ENCODE data around the gene FARP1.
A peak's percentile ranks its signal among the peaks of the same experiment; 100 is the strongest.

Gene FARP1

DNA sequence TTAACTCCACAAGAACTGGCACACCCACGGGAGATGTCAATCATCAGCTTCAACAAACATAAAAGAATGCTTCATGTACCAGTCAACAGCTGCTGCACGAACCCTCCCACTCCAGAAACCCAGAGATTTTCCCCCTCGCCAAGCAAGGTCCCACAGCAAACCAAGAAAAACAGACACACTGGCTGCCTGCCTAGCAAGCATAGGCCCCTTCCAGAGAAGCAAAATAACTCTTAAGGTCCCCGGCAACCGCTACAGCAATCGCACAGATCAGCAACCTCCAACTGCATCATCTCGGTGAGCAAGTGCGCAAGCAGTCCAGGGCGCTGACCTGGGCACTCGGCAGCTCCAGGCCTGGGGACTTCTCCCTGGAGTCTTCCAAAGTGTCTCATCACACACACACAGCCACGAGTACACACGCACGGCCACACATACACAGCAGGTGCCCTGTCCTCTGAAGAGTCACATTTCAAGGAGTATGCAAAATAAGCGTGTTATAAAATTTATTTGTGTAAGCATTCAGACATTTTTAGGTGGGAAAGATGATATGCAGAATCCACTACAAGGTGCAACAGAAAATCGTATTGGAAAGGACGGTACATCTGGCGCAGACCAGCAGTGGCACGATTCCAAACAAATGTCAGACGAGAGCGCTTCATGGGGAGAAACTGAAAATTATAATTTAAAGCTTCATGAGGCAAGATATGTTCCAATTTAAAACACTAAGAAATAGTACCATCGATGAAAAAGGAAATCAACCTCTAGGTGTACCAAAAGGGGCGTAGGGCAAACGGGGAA lies 309.0 kb downstream of the FARP1 start:
- DNase-seq: peak; percentile 73

DNA sequence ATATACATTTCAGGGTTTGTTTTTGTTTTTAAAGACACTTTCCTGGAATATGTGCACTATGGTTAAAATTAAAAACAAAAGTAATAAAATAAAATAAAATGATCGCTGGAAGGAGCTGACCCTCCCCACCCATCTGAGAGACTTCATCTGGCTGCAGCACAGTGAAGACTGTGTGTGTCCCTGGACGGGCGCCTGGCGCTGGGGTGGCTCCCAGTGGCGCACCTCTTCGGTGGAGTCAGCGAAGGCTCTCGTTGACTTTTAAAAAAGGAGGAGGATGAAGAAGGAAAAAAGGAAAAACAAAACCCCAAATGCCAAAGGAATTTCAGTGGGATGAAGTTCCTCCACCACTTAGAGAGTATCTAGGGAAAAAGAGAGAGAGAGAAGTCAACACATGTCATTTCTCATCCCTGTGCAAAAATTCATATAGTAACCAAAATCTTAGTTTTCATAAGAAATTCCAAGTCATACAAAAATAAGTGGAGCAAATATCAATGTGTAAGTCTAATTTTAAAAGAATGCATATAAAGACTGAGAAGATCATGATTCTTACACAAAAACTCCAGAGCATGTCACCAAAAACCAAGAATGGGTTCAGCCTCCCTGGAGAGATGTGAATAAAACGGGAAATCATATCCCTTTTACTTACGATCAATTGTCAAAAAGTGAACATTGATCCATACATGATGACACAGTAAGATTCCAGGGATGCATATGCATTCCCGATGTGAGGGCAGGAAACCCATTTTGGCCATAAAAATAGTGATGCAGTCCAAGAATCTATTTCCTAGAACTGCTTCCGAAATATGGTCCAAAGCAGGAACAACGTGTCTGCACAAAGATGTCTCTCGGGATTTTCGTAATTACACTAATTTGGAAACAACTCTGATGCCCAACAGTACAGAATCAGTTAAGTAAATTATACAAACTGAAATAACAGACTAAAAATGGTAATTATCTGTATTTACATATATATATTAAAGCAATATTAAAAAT lies 310.3 kb downstream of the FARP1 start:
- DNase-seq: peak; percentile 91

GRCh38 chr13:98454389-98454881 lies 311.5 kb downstream of the FARP1 start:
- DNase-seq: peak; percentile 96

- no peak for DNase-seq
Observed at GRCh38 chr13:98456413-98456845, 313.5 kb downstream of the FARP1 start.

GRCh38 chr13:98457053-98457452 lies 314.2 kb downstream of the FARP1 start:
- no peak for DNase-seq

GRCh38 chr13:98458431-98458830 lies 315.5 kb downstream of the FARP1 start:
- no peak for DNase-seq

GRCh38 chr13:98459171-98459681 lies 316.3 kb downstream of the FARP1 start:
- DNase-seq: no peak

GRCh38 chr13:98459721-98460370 lies 317.0 kb downstream of the FARP1 start:
- DNase-seq: no peak

- DNase-seq: peak; percentile 33
Observed at GRCh38 chr13:98460516-98460915, 317.6 kb downstream of the FARP1 start.

DNA sequence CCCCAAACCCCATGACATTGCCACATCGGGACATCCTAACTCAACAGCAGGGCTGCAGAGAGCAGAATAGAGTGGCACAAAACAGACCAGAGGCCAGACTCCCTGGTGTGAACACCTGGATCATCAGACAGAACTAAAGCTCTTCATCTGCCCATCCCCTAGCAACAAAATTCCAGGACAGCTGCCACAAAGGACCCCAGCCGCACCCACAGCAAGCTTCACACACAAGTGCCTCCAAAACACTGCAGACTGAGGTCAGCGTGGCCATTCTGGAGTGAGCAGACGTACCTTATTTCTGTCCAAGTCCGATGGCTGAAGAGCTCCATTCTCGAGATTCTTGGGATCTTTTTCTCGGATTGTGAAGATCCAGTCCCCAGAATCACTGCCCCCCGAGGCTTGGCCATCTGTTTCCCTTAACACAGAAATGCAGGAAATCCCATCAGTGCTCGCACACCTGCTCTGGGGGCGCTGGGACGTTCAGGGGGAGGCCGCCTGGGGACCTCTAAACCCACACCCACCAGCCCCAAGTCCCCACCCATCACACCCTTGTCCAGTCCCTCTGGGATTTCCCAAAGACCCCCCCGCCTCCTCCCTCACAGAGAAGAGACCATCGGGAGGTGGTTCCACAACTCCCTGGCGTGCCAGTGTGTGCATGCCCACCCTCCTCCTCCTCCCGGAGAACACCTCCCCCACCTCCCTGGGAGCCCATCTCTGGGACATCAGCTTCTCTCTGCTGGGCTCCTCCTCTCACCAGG lies 318.8 kb downstream of the FARP1 start:
- DNase-seq: no peak

- DNase-seq: no peak
Observed at GRCh38 chr13:98462241-98462882, 319.5 kb downstream of the FARP1 start.

- no peak for DNase-seq
Observed at GRCh38 chr13:98462946-98463345, 320.1 kb downstream of the FARP1 start.

GRCh38 chr13:98466634-98467236 lies 323.8 kb downstream of the FARP1 start:
- peak; percentile 57 for DNase-seq

DNA sequence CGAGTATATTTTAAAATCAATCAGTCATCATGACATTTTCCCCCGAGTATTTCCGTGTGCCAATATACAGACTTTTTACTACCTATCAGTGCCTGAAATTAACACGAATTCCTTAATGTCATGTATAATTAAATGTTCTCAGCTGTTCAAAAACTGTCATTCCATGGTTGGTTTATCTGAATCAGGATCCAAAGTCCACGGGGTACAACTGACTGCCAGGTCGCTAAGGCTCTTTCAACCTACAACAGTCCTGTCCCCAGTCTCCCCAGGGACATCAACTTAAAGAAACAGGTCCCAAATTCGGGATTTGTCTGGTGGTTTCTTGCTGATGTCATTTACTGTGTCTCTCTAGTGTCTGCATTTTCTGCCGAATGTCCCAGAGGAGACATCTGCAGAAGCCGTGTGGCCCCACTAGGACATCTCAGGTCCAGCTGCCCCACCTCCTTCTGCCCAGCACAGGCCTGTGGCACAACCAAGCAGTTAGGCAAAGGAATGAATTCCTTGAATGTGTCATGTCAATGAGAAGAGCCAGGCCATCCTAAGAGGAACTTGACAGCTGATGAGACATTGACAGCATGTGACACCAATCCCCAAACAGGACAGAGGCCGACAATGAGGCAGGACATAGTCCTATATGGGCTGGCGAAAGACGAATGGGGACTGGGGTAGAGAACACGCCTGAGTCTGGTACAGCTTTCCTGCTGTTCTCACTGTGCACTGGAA lies 324.5 kb downstream of the FARP1 start:
- no peak for DNase-seq

DNA sequence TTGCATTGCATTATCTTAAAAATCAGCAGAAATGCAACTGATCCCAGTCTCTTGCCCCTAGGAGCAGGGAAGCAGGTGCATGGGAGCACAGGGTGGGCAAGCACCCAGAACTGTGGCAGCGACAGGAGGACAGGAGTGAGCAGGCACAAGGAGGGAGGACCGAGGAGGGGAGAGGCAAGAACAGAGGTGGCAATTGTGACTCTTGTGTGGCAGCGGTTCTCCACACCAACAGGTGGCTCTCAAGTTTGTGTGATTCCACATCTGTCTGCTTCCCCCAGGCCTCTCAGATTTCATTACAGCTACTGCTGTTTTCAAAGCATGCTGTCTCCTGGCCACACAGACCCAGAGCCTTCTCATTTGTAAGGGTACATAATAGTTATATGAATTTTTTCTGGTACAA lies 325.5 kb downstream of the FARP1 start:
- no peak for DNase-seq

- DNase-seq: no peak
Observed at GRCh38 chr13:98468929-98469328, 326.0 kb downstream of the FARP1 start.

DNA sequence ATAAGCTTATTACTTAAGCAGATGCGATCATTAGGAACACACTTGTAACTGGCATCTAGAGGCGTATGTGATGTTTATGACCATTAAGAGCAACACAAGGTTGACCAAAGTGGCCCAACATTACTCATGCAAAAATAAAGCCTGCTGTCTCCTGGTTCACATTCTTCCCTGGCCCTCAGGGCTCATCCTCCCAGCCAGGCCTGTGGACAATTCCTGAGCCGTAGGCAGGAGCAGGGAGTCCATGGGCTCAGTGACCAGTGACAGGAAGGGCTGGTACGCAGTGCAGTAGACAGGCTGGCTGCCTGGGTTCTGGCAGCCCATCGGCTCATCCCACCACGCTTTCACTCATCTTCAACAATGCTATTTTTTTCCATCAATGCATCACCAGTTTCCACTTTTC lies 328.0 kb downstream of the FARP1 start:
- DNase-seq: no peak

DNA sequence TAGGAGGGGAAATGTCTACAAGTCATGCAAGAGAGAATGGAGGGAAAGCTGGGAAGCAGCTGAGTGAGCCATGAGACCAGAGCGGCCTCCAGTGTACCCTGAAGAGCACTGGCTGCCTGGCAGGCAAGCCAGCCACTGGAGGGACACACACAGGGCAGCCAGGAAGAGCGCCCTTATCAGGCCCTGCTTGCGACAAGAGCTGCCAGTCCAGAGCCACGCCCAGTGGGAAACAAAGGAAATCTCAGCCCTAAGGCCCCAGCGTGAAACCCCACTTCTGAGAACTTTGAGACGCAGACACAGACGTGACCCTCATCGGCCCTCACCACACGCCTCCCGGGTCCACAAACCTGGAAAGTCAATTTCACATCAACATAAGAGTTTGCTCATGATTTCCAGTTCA lies 329.0 kb downstream of the FARP1 start:
- DNase-seq: no peak

DNA sequence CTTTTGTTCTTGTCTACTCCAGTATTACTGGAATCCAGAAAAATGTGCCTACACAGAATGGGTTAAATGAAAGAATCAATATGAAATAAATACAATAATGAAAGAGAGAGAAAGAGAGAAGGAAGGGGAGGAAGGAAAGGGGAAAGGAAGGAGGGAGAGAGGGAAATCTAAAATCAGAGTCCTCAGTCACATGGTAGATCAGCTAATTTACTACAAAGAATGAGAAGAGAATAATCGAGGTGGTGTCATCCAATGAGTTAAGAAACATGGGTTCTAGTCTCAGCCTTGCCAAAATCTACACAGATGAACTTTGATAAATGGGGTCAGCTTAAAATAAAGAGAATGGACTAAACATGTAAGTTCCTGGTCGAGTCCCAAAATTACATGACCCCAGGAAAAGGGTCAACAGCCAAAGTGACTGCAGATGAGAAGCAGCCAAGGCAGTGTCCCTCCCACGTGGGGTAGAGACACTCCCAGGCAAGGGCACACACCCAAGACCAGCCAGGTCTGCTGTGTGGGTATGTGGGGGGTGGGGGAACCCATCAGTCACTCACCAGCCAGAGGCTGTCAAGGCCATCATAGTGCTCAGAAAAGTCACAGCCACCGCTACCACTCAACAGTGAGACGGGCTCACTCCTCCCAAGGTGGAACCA lies 330.4 kb downstream of the FARP1 start:
- DNase-seq: no peak

GRCh38 chr13:98473788-98474144 lies 330.9 kb downstream of the FARP1 start:
- no peak for DNase-seq

All from fibroblast of skin of scalp (primary cell).